HG02840 (cell line): Measurements from ENCODE around the gene IL20RA.
"Not testable (repeated sequence)": the region's sequence is repeated elsewhere in the genome, so short reads cannot be mapped to it uniquely, and the experiment has no call there.

ENCODE experiments used
- ATAC-seq: cut with Tn5 transposase; IDR thresholded peaks from one replicate; pipeline ENCODE4 v1.9.1; 2021; ENCODE audit warnings: mild to moderate bottlenecking, moderate library complexity, moderate number of reproducible peaks; ENCODE audit not compliant: unreplicated experiment, low FRiP score

Gene IL20RA

GRCh38 chr6:137044366-137045221 is at the start of gene IL20RA:
Gene IL20RA (minus strand): TSS chr6:137044965. CDS start chr6:137044728, 237 bp downstream.
- ATAC-seq, result no peak

- ATAC-seq, result no peak
These were observed 48.7 kb upstream of the IL20RA start for GRCh38 chr6:137093183-137094069.

- ATAC-seq, result no peak
These were observed 47.3 kb upstream of the IL20RA start for GRCh38 chr6:137092018-137092417.

GRCh38 chr6:137089305-137089704 is 44.5 kb upstream of the IL20RA start:
- ATAC-seq, result no peak

GRCh38 chr6:137087902-137088301 is 43.1 kb upstream of the IL20RA start:
- no peak for ATAC-seq

GRCh38 chr6:137086031-137086430 is 41.3 kb upstream of the IL20RA start:
- no peak for ATAC-seq

- no peak for ATAC-seq
These were observed 40.3 kb upstream of the IL20RA start for GRCh38 chr6:137084865-137085617.

GRCh38 chr6:137084090-137084489 is 39.3 kb upstream of the IL20RA start:
- no peak for ATAC-seq

GRCh38 chr6:137081997-137082396 is 37.2 kb upstream of the IL20RA start:
- no peak for ATAC-seq

GRCh38 chr6:137080711-137081110 is 35.9 kb upstream of the IL20RA start:
- ATAC-seq, result no peak

- ATAC-seq, result peak; percentile 95
These were observed 31.7 kb upstream of the IL20RA start for GRCh38 chr6:137076277-137077068.

- not testable (repeated sequence) for ATAC-seq
These were observed 31.0 kb upstream of the IL20RA start for GRCh38 chr6:137075790-137076189.

GRCh38 chr6:137070303-137070702 is 25.5 kb upstream of the IL20RA start:
- ATAC-seq, result no peak

- no peak for ATAC-seq
These were observed 22.6 kb upstream of the IL20RA start for GRCh38 chr6:137067399-137067798.

- ATAC-seq, result no peak
These were observed 13.3 kb upstream of the IL20RA start for GRCh38 chr6:137058037-137058436.

- no peak for ATAC-seq
These were observed 11.5 kb upstream of the IL20RA start for GRCh38 chr6:137056121-137056880.

GRCh38 chr6:137051790-137052472 is 7.2 kb upstream of the IL20RA start:
- no peak for ATAC-seq

- no peak for ATAC-seq
These were observed 4.3 kb upstream of the IL20RA start for GRCh38 chr6:137049095-137049494.
